HG02973 (cell line): ENCODE results near the gene CAMSAP1.
"Not testable (repeated sequence)": the region's sequence is repeated elsewhere in the genome, so short reads cannot be mapped to it uniquely, and the experiment has no call there.

ENCODE experiments used
- ATAC-seq: cut with Tn5 transposase; IDR thresholded peaks from one replicate; pipeline ENCODE4 v1.9.1; 2021; ENCODE audit warnings: moderate library complexity; ENCODE audit not compliant: unreplicated experiment

CAMSAP1 gene

DNA sequence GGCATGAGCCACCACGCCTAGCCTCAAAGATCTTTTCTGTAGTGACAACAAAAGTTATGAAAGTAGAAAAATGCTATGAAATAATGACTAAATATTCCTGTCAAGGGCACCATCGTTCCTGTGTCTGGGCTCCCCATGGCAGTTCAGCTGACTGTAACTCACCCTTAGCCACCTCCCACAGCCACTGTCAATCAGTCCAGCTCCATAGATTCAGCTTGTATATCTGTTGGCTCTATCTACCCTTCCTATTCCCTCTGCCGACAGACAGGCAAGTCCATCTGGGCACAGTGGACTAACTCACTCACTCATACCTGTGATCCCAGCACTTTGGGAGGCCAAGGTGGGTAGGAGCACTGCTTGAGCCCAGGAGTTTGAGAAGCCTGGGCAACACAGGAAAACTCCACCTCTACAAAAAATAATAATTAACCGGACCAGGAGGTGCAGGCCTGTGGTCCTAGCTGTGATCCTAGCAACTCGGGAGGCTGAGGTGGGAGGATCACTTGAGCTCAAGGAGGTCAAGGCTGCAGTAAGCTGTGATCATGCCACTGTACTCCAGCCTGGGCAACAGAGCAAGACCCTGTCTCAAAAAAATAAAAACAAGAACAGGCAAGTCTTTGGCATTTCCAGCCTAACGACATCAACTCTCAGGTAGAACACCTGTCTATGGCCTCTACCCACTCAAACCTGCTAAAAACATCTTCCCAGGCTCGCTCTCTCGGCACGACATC, 6.2 kb downstream of the CAMSAP1 start:
- ATAC-seq = no peak

DNA sequence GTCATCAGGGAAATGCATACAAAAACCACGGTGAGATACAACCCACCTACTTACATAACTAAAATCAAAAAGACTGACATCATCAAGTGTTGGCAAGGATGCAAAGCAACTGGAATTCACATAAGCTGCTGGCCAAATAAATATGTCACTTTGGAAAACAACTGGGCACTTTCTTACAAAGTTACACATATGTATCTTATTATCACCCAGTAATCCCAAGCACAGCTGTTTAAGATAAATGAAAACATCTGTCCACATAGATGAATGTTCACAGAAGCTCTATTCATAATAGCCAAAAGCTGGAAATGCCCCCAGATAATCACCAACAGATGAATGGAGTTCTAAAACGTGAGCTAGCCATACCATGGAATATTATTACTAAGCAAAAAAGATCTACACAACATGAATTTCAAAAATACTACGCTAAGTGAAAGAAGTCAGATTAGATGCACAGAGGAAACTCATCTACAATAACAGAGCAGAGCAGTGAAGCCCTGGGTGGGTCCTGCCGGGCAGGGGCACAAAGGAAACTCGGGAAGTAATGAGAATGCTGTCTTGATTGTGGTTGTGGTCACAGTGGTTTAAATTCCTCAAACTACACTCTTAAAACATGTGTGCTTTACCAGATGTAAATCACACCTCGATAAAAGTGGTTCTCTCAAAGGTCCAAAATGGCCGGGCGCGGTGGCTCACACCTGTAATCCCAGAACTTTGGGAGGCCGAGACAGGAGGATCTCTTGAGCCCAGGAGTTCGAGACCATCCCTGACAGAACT, 8.5 kb downstream of the CAMSAP1 start:
- no peak for ATAC-seq

DNA sequence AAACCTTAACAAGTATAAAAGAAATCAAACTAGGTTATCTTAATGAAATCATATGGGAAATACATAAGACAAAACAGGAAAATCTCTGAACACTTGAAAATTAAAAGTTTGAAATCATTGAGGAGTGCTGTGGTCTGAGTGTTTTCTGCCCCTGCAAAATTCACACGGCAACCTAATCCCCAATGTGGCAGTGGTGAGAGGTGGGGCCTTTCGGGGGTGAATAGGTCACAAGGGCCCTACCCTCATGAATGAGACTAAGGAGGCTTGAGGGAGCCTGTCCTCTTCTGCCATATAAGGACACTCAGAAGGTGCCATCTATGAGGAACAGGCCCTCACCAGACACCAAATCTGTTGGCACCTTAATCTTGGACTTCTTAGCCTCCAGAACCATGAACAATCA, 10.7 kb downstream of the CAMSAP1 start:
- ATAC-seq = no peak

DNA sequence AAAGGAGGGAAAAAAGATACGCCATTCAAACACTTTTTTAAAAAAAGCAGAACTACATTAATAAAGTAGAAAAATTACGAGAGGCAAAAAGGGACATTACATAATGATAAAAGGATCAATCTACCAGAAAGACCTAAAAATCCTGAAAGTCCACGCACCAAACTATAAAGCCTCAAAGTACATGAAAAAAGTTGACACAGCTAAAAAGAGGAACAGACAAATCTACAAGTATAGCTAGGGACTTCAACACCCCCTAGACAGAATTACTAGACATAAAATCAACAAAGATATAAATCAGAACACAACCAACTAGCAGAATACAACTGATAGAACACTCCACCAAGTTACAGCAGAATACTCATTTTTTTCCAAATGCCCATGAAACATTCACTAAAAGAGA, 11.1 kb downstream of the CAMSAP1 start:
- ATAC-seq = no peak

DNA sequence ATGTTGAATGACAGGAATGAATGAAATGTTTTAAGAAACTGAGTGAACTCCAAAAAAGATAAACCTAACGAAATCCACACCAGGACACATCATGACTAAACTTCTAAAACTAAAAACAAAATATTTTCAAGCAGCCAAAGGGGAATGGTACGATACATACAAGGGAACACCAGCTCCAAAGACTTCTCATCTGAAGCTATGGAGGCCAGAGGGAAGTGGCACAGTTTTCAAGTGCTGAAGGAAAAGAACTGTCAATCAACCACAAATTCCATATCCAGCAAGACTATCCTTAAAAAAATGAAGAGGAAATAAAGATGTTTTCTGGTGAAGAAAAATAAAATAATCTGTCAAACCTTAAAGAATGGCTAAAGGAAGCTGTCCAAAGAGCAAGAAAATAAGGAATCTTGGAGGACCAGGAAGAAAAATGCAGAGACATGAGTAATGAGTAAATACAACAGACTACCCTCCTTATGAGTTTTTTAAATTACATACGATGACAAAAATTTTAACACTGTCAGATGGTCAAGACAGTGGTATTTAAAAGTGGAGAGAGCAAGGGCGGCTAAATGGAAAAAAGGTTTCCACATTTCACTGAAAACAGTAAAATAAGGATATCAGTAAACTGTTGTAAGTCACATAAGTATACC, 12.0 kb downstream of the CAMSAP1 start:
- ATAC-seq = no peak

DNA sequence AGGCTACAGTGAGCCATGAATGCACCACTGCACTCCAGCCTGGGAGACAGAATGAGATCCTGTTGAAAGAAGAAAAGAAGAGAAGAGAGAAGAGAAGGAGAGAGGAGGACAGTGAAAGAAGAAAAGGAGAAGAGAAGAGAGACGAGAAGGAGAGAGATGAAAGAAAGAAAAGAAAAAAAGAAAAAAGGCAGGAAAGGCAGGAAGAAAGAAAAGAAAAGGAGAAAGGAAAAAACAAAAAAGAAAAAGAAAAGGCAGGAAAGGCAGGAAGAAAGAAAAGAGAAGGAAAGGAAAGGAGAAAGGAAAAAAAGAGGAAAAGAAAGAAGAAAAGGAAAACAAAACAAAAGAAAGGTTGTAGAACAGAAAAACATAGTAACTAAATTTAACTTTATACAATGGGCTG, 14.2 kb downstream of the CAMSAP1 start:
- ATAC-seq = no peak

DNA sequence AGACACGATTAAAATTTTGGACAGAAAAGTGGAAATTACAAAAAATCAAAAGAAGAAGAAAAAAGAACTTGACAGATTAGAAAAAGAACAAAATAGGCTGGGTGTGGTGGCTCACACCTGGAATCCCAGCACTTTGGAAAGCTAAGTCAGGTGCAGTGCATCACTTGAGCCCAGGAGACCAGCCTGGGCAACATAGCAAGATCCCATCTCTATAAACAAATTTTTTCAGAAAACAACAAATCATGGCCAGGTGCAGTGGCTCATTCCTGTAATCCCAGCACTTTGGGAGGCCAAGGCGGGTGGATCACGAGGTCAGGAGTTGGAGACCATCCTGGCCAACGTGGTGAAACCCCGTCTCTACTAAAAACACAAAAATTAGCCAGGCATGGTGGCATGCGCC, 15.0 kb downstream of the CAMSAP1 start:
- ATAC-seq = not testable (repeated sequence)

DNA sequence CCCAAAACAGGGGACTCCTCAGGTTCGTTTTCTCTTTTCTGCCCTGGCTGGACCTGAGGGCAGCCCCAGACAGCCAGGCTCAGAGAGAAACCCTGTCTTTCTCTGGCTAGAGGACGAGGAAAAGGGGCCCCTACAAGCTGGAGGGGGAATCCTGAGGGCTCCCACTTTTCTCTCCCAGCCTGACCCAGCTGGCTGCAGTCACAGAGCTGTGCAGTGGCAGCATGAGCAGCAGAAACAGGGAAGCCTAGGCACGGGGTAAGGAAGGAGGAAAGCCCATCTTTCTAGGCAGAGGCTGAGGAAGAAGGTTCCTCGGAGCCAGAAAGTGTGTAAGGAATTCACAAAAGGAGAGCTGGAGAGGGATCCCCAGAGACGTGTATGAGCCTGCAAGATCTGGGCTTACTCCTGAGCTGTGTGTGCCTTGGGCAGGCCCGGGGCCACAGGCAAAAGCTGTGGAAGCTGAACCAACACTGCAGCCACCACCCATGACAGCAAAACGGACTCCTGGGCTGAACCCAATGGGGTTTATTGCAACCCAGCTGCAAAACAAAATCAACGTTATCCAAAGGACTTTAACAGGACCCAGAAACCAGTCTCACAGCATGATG, 16.2 kb downstream of the CAMSAP1 start:
- no peak for ATAC-seq

DNA sequence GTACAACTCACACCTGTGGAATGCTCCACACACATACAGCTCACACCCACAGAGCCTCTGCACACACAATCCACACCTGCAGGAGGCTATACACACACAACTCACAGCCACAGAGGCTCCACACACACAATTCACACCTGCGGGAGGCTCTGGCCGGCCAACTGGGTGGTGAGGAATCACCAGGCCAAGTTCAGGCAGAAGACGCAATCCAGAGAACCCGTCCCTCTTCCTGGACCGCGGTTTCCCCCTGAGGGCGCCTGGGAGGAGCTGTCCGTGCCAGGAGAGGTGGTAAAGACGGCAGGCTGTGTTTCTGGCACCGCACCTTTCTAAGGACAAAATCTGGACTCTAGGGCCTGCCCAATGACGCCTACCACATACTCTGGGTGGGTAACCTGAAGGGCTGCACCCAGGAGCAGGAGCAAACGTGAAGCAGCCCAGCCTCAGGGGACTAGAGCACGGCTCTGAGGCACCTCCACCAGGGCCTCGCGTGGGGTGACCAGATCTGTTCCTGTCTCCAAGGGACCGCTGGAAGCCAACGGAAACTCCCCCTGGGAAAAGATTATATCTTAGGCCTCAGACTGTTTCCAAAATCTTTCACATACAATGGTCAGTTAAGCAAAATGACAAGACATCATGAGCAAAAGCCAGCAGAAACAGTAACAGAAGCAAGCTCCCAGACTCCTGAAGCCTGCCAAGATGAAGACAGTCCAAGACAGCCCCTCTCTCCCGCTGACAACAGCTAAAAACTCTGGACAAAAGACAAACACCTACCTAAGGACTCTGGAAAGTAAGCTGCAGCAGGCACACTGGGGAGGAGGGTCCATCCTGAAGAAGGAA, 16.9 kb downstream of the CAMSAP1 start:
- no peak for ATAC-seq

DNA sequence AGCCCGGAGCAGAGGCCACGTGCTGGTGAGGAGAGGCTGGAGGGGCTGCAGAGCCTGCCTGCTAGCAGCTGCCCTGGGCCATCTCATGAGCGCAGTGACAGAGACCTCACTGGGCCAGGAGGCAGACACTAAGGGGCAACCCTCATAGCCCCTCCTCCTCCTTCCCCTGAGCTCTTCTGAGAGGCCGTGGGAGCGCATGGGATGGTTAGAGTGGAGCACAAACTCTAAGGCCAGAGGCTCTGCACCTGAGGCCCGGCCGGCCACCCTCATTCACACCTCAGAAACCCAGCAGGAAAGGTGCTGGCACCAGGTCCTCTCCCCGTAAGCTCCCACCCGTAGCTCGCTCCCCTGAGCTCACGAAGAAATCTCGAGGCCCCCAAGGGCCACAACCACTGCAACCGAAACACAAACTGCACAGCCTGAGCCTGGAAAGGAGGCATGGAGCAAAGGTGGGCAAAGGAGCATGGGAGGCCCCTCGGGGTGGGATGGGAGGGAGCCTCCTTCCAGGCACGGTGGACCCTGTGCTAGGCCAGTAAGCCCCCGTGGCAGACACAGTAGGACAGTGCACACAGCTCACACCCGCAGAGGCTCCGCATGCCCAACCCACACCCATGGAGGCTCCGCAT, 17.7 kb downstream of the CAMSAP1 start:
- no peak for ATAC-seq

DNA sequence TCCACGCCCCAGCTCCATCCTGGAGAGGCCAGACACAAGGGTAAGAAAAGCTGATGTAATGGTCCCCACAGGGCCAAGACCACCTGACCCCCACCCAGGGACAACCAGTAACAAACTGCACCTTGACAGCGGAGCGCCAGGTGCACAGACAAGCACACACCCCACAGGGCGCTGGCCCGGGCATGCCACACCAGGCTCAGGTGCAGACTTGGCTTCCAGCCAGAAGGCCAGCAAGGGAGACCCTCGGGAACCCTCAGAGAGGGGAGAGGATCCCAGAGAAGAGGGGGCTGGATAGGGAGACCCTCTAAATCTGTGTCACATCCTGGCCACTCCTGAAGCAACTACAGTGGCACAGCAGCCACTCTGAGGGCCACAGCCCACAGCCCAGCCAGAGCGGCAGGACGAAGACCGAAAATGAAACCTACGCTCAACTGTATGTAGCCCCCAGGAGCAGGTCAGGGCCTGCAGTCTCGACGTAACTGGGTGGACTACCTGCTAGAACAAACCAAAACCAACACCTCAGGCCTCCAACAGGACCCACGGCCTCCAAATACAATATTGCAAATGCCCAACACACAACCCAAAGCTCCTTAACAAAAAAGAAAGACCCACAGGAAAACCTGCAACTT, 18.5 kb downstream of the CAMSAP1 start:
- no peak for ATAC-seq

DNA sequence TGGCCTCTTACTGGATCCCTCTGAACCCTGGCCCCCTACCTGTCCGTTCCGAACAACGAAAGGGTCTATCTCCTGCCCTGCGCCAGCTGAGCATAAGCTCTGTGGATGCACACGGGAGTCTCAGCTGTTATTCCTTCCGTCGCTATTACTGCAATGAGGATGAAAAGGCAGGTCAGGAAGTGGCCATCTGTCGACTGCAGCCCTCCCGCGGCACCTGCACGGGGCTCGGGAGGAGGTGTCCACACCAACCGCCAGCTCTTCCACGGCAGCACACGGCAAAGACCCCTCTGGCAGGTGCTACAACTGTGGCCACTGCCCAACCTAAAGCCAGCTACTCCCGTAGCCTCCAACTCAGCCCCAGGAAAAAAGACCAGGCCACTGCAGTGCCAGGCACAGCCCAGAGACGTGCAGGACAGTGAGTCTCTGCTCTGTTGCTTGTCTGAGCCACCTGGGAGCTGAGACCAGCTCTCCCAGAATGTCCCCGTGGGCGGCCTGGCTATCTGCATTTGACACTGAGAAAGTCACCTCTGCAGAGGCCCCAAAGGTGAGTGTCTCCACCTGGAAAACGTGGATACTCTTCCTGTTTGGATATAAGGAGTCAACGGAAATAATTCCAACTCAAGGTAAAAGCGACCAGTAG, 19.1 kb downstream of the CAMSAP1 start:
- no peak for ATAC-seq

DNA sequence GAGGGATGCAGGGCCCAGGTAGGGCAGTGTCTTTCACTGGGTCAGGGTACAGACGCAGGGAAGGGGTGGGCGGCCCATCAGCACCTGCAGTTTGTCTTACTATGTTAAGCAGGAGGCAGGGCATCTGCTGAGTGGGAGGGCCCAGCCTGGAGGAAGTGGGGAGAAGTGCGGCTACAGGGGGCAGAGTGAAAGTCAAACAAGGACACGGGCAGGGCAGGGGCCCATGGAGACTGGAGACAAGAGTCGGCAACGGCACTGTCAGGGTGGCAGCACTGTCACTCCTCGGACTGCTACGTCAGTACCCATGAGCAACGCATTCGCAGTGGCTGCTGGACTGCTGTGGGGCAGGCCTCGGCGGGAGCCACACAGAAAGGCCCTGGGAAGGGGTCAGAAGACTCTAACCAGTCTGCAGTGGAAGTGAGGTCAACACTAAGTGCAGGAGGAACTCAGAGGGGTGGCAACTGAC, 19.7 kb downstream of the CAMSAP1 start:
- peak; percentile 80 for ATAC-seq

DNA sequence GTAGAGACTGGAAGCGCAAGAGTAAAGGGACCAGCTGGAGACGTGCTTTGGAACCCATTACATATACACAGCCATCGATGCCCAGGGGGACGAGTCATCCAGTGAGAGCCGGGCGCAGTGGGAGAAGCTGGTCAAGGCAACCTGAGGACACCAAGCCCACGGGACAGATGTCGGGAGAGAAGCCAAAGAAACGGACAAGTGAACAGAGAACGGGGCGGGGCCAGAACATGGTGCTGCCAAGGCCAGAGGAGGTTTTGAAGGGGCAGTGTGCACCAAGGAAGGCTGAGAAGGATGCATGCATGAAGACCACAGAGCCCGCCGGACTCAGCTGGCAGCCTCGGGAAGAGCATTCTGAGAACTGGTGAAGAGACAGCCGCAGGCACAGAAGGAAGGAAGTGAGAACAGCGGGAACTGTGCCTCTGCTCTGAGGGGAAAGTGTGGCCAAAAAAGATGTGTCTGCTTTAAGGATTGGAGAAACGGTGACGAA, 20.3 kb downstream of the CAMSAP1 start:
- no peak for ATAC-seq

DNA sequence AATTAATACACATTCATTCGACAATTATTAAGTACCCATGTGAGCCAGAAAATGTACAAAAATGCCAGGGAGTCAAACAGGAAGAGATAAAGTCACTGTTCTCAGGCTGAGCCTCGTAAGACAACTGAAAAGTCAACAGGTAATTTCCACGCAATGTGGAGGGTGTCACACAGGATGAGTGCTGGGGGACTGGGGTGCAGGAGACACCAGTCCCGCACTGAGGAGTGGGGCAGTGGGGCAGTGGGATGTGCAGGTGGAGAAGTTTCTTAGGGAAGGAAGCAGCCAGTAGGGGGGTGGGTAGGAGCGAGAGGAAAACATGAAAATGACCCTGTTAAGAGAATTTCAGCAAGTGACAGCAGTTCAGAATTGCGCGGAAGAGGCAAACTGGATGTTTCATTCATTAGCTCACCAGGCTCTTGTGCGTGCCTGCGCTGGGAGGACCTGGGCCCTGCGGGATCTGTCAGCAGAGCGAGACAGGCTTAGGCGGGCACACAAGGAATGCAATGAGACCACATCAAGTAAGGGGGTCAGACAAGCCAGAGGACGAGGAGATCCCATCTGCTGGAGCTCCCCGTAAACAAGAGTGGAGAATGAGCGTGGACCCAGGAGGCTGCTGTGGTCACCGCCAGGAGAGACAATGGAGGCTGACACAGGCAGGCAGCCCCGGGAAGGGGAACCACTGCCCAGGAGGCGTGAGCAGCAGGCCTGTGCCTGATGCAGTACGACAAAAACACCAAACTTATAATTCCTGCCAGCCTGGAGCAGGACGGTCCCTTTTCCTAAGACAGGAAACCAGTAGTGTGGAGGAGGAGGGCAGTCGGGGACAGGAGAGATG, 21.0 kb downstream of the CAMSAP1 start:
- no peak for ATAC-seq

DNA sequence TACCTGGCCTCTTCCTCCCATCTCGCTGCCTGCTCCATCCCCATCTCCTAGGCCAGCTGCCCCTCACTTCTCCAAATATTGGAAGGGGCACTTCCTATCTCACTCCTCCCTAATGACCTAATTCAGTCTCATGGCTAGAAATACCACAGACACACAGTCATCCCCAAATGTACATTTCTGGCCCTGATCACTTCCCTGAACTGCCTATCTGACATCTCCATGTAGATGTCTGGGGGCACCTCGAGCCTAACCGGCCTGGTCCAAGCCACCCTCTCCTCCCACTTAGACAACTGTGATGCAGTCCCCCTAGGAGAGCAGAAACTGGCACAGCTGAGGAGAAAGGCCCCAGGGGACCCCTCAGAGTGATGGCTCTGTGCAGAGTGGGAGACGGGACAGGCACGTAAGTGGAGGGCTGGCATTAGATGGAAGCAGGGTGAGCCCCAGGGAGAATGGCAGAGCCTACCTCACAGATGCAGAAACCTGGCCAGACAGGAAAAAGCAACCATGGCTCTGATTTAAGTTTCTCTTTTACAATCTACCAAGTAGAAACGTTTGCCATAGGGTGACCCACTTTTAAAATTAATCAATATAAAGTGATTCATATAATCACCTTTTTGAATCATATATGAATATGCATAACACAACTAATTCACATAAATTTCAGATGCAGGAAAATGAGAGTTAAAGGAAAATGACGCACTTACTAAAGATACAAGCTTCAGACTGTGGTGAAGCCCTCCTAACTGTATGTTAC, 22.1 kb downstream of the CAMSAP1 start:
- no peak for ATAC-seq

DNA sequence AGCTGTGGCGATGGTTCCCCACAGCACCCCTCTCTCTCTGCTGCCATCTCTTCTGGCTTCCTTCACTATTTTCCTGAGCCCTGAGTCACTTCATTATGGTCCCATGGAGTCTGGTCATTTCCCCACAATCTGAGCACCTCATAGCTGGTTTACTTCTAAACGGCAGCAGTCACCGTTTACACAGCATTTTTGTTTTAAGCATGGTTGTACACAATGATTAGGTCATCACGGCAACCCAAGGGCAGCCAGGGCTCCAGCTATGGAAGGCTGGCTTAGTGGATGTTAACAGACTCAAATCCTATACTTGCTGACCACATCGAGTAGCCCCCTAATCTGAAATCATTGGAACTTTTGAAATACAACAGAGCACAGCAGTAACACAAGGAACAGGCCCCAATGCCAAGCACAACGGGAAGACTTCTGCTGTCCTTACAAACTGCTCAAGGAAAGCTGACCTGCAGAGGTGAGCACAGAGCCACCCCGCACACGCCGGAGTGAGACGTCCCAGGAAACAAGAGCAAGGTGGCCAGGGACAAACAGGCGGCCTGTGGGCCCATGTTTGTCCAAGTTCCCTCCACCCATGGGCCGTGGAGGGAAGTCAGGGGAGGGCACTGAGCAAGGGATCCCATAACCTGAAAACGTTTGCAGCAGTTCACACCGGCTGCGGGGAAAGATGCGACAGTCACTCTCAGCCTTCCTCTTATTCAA, 22.9 kb downstream of the CAMSAP1 start:
- no peak for ATAC-seq
